NCI-H524 treated with DMSO at 0.1 percent for 48 hours (cell line): ENCODE measurements around the gene AFAP1L2.

Experiments
- DNase-seq: peaks from one replicate; lab custom pipeline; 2025; lab: John Stamatoyannopoulos, UW

Gene AFAP1L2

GRCh38 chr10:114271075-114271778 is 133.1 kb downstream of the AFAP1L2 start:
- DNase-seq, result no peak

GRCh38 chr10:114266521-114266920 is 137.8 kb downstream of the AFAP1L2 start:
- no peak for DNase-seq

- DNase-seq, result no peak
Measured at GRCh38 chr10:114265392-114266053, 138.8 kb downstream of the AFAP1L2 start.

- DNase-seq, result no peak
Measured at GRCh38 chr10:114262496-114262895, 141.8 kb downstream of the AFAP1L2 start.

- no peak for DNase-seq
Measured at GRCh38 chr10:114261076-114261475, 143.2 kb downstream of the AFAP1L2 start.

- no peak for DNase-seq
Measured at GRCh38 chr10:114260366-114260765, 143.9 kb downstream of the AFAP1L2 start.

- no peak for DNase-seq
Measured at GRCh38 chr10:114259824-114260223, 144.5 kb downstream of the AFAP1L2 start.

- no peak for DNase-seq
Measured at GRCh38 chr10:114258274-114258840, 145.9 kb downstream of the AFAP1L2 start.

- DNase-seq, result no peak
Measured at GRCh38 chr10:114257498-114257897, 146.8 kb downstream of the AFAP1L2 start.

GRCh38 chr10:114256822-114257221 is 147.5 kb downstream of the AFAP1L2 start:
- DNase-seq, result no peak

- DNase-seq, result no peak
Measured at GRCh38 chr10:114256008-114256765, 148.1 kb downstream of the AFAP1L2 start.

- DNase-seq, result no peak
Measured at GRCh38 chr10:114255227-114255626, 149.1 kb downstream of the AFAP1L2 start.

- DNase-seq, result no peak
Measured at GRCh38 chr10:114252883-114253282, 151.4 kb downstream of the AFAP1L2 start.

GRCh38 chr10:114252092-114252491 is 152.2 kb downstream of the AFAP1L2 start:
- DNase-seq, result no peak

GRCh38 chr10:114250716-114251115 is 153.6 kb downstream of the AFAP1L2 start:
- DNase-seq, result no peak

- no peak for DNase-seq
Measured at GRCh38 chr10:114250236-114250635, 154.1 kb downstream of the AFAP1L2 start.

GRCh38 chr10:114246679-114247305 is 157.5 kb downstream of the AFAP1L2 start:
- DNase-seq, result no peak

- no peak for DNase-seq
Measured at GRCh38 chr10:114245121-114245791, 159.0 kb downstream of the AFAP1L2 start.
